Measurements from ENCODE around the gene MPPED2. TPM values are rescaled to one million over a fixed set of nuclear protein-coding genes. Genes with fewer than 3 reads are reported as not detected.

MPPED2 gene
- total RNA-seq, 4 donors from 2014 or later: 1.1 to 2.0 (median 1.9) TPM; not detected in 1

- 87% methylated on average over 2 of the region's 2 CpGs for WGBS
- no peak overlapping the region for H3K27ac ChIP-seq
Measured at GRCh38 chr11:30533445-30533947, 52.7 kb downstream of the MPPED2 start.

DNA sequence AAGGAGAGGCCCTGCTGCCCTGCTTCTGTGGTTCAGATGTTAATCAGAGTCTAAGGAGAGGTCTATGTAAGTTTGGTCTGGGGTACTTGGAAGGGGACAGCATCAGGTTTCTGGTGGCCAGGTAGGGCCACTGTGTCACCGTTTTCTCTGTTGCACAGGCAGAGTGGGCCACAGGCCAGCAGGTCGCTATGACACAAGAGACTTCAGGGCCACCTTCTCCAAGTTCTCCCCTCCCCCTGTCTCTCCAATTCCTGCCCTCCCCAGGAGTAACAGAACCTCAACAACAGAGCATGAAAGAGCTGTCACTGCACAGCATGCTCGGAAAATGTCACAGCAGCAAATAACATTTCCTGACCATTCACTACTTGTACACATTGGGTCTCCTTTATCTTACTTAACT is 58.6 kb downstream of the MPPED2 start:
- no peak overlapping the region for H3K4me3 ChIP-seq
- H3K36me3 ChIP-seq: no peaks in the 10 kb centered on the region
- TF ChIP-seq EP300 (IDR thresholded peaks at IDR 0.05): no peak
- TF ChIP-seq POLR2A (IDR thresholded peaks at IDR 0.05): no peak
- TF ChIP-seq POLR2AphosphoS5 (IDR thresholded peaks at IDR 0.05): no peak
- TF ChIP-seq, protein P1, sequence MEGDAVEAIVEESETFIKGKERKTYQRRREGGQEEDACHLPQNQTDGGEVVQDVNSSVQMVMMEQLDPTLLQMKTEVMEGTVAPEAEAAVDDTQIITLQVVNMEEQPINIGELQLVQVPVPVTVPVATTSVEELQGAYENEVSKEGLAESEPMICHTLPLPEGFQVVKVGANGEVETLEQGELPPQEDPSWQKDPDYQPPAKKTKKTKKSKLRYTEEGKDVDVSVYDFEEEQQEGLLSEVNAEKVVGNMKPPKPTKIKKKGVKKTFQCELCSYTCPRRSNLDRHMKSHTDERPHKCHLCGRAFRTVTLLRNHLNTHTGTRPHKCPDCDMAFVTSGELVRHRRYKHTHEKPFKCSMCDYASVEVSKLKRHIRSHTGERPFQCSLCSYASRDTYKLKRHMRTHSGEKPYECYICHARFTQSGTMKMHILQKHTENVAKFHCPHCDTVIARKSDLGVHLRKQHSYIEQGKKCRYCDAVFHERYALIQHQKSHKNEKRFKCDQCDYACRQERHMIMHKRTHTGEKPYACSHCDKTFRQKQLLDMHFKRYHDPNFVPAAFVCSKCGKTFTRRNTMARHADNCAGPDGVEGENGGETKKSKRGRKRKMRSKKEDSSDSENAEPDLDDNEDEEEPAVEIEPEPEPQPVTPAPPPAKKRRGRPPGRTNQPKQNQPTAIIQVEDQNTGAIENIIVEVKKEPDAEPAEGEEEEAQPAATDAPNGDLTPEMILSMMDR (IDR thresholded peaks at IDR 0.05): no peak
- 63% methylated on average over 3 of the region's 3 CpGs for WGBS
- no peaks in the 10 kb centered on the region for H3K27me3 ChIP-seq
- no peaks in the 10 kb centered on the region for H3K9me3 ChIP-seq
- no peak overlapping the region for H3K27ac ChIP-seq
- no peak for DNase-seq (ENCODE audit: low spot score in 2 of 2)
- H3K4me1 ChIP-seq: no peaks in the 10 kb centered on the region

More at GRCh38 chr11:30533445-30533947, 52.7 kb downstream of the MPPED2 start:
- no peaks in the 10 kb centered on the region for H3K27me3 ChIP-seq
- no peak for DNase-seq (ENCODE audit: low spot score in 2 of 2)
- H3K36me3 ChIP-seq: no peaks in the 10 kb centered on the region
- TF ChIP-seq POLR2AphosphoS5 (IDR thresholded peaks at IDR 0.05) (no peak), POLR2A (IDR thresholded peaks at IDR 0.05) (no peak), EP300 (IDR thresholded peaks at IDR 0.05) (no peak)
- TF ChIP-seq, protein P1 (IDR thresholded peaks at IDR 0.05): no peak
- H3K9me3 ChIP-seq: no peaks in the 10 kb centered on the region
- no peaks in the 10 kb centered on the region for H3K4me1 ChIP-seq
- H3K4me3 ChIP-seq: no peak overlapping the region

- Histone ChIP-seq H3K4me1 (no peaks in the 10 kb centered on the region), H3K9me3 (no peaks in the 10 kb centered on the region), H3K36me3 (no peaks in the 10 kb centered on the region), H3K27me3 (no peaks in the 10 kb centered on the region), H3K4me3 (no peak overlapping the region), H3K27ac (no peak overlapping the region)
- WGBS: 74% methylated on average over 3 of the region's 3 CpGs
- TF ChIP-seq EP300 (IDR thresholded peaks at IDR 0.05): no peak
- no peak for TF ChIP-seq POLR2AphosphoS5 (IDR thresholded peaks at IDR 0.05)
- TF ChIP-seq POLR2A (IDR thresholded peaks at IDR 0.05): no peak
- TF ChIP-seq, protein P1 (IDR thresholded peaks at IDR 0.05): no peak
- DNase-seq (ENCODE audit: low spot score in 2 of 2): no peak
Measured at GRCh38 chr11:30526558-30526957, 59.6 kb downstream of the MPPED2 start.

DNA sequence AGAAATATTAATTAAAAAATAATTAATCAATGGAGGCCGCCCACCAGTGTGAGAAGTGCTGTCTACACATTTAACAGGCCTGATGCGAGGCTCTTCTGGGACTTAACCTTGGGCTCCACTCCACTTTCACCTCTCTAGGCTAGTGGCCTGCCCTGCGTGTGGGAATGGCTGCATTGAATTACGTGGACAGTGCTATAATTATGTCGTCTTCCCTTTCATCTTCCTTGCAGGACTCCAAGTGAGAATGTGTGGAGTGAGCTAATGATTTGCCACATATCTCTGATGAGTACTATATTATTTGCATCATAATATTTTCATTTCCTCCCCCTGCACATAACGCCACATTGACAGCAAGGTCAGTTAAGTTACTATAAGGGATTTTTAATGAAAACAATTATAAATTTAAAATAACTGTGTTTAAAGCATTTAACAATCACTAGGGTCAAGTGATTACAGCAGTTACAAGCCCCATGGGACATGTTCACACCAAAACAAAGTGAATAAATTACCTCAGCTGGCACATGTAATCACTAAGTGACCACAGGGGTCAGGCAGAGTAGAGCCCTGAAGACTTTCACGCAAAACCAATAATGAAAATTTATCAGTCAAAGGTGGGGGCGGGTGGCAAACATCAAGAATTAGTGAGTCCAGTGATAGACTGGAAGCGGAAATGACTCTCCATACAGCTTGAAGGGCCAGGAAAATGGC is 63.5 kb downstream of the MPPED2 start:
- Histone ChIP-seq H3K4me1 (no peaks in the 10 kb centered on the region), H3K9me3 (no peaks in the 10 kb centered on the region), H3K4me3 (no peak overlapping the region), H3K27ac (no peak overlapping the region), H3K27me3 (no peaks in the 10 kb centered on the region), H3K36me3 (no peaks in the 10 kb centered on the region)
- no peak for TF ChIP-seq EP300 (IDR thresholded peaks at IDR 0.05)
- no peak for TF ChIP-seq POLR2A (IDR thresholded peaks at IDR 0.05)
- DNase-seq (ENCODE audit: low spot score in 2 of 2): no peak
- WGBS: 83% methylated on average over 9 of the region's 9 CpGs

- H3K36me3 ChIP-seq: no peaks in the 10 kb centered on the region
- 87% methylated on average over 8 of the region's 8 CpGs for WGBS
- TF ChIP-seq, protein P1 (IDR thresholded peaks at IDR 0.05): no peak
- TF ChIP-seq POLR2A (IDR thresholded peaks at IDR 0.05) (no peak), POLR2AphosphoS5 (IDR thresholded peaks at IDR 0.05) (no peak), EP300 (IDR thresholded peaks at IDR 0.05) (no peak)
- H3K4me3 ChIP-seq: no peak overlapping the region
- H3K27ac ChIP-seq: no peak overlapping the region
- H3K27me3 ChIP-seq: no peaks in the 10 kb centered on the region
- no peak for DNase-seq (ENCODE audit: low spot score in 2 of 2)
- no peaks in the 10 kb centered on the region for H3K4me1 ChIP-seq
- H3K9me3 ChIP-seq: no peaks in the 10 kb centered on the region
Measured at GRCh38 chr11:30521297-30522071, 64.7 kb downstream of the MPPED2 start.
